Measurements from ENCODE around the gene MRPS9. TPM values are rescaled to one million over a fixed set of nuclear protein-coding genes. Genes with fewer than 3 reads are reported as not detected.

The MRPS9 gene
- total and polyA plus RNA-seq, 2 of the 13 experiments (the other 11 are each of a cell fraction or from before 2014, with no cell fraction given): 31.2 to 91.8 TPM

GRCh38 chr2:105142239-105142638, 104.4 kb downstream of the MRPS9 start:
- in situ Hi-C loops (cut with HindIII; ENCODE audit: extremely low pct_ligation_motif_present, low pct_unique_long_range_greater_than_20kb): no loop called here
- H3K36me3 ChIP-seq (replicated peaks in 1 of 2; ENCODE audit: control insufficient read depth in 1 of 2, insufficient read depth in 2 of 2, low read length in 2 of 2): no peaks in the 10 kb centered on the region
- FAIRE-seq: no peak
- intact Hi-C loops (cut with micrococcal nuclease; ENCODE audit: unreplicated experiment): no loop called here
- H3K27me3 ChIP-seq (ENCODE audit: control insufficient read depth in 1 of 2, insufficient read depth in 2 of 2, low read length in 2 of 2): peaks cover 5 to 60% of the 10 kb centered on the region in 2 experiments; a peak in 3 of 5 replicates
- no peaks in the 10 kb centered on the region for H4K20me1 ChIP-seq (ENCODE audit: insufficient read depth, low read length)
- H3K9ac ChIP-seq (ENCODE audit: insufficient read depth, low read depth, low read length): no peak overlapping the region
- H3K4me3 ChIP-seq (replicated peaks in 1 of 3; ENCODE audit: insufficient read depth in 1 of 3, low read depth in 2 of 3, low read length in 3 of 3): no peak overlapping the region
- no TSS peak for BruUV-seq (replicated peaks)
- TF ChIP-seq ATRX (CRISPR knock-in tag; IDR thresholded peaks at IDR 0.05; ENCODE audit: borderline replicate concordance) (no peak), ZNF7 (CRISPR knock-in tag; IDR thresholded peaks at IDR 0.05) (0 out of 2 replicates have a peak, but pooled peaks have one; percentile 24), CSRNP1 (CRISPR knock-in tag; IDR thresholded peaks at IDR 0.05) (no peak)
- no peak overlapping the region for H3K27ac ChIP-seq (ENCODE audit: extremely low read length, insufficient read depth, low read length)
- H2AFZ ChIP-seq (ENCODE audit: low read length): no peak overlapping the region
- no peaks in the 10 kb centered on the region for H3K4me1 ChIP-seq (ENCODE audit: insufficient read depth, low read length)
- H3K79me2 ChIP-seq (ENCODE audit: insufficient read depth, low read length): no peaks in the 10 kb centered on the region
- H3K9me3 ChIP-seq (ENCODE audit: low read length): no peaks in the 10 kb centered on the region
- WGBS (ENCODE audit: low lambda C conversion rate): 5% methylated on average over 5 of the region's 5 CpGs
- ChIA-PET CTCF (ENCODE audit: low intra/inter-chr PET ratio, low total read pairs) (no interaction called here), POLR2A (no interaction called here)
- H3K4me2 ChIP-seq (ENCODE audit: low read depth, low read length): no peak overlapping the region
- DNase-seq (ENCODE audit: low spot score): no peak
- ATAC-seq: peak; percentile 83

GRCh38 chr2:105143094-105143466, 105.2 kb downstream of the MRPS9 start:
- DNase-seq (ENCODE audit: low spot score) (no peak), FAIRE-seq (no peak), ATAC-seq (no peak)
- no peak overlapping the region for H3K9ac ChIP-seq (ENCODE audit: insufficient read depth, low read depth, low read length)
- H2AFZ ChIP-seq (ENCODE audit: low read length): no peak overlapping the region
- H3K4me1 ChIP-seq (ENCODE audit: insufficient read depth, low read length): no peaks in the 10 kb centered on the region
- CTCF ChIA-PET (ENCODE audit: low intra/inter-chr PET ratio, low total read pairs): no interaction called here
- H3K36me3 ChIP-seq (replicated peaks in 1 of 2; ENCODE audit: control insufficient read depth in 1 of 2, insufficient read depth in 2 of 2, low read length in 2 of 2): no peaks in the 10 kb centered on the region
- H3K4me2 ChIP-seq (ENCODE audit: low read depth, low read length): no peak overlapping the region
- H3K27ac ChIP-seq (ENCODE audit: extremely low read length, insufficient read depth, low read length): no peak overlapping the region
- intact Hi-C loops (cut with micrococcal nuclease; ENCODE audit: unreplicated experiment) (no loop called here), in situ Hi-C loops (cut with HindIII; ENCODE audit: extremely low pct_ligation_motif_present, low pct_unique_long_range_greater_than_20kb) (no loop called here)
- POLR2A ChIA-PET: no interaction called here
- WGBS (ENCODE audit: low lambda C conversion rate): 31% methylated on average over 6 of the region's 6 CpGs
- H4K20me1 ChIP-seq (ENCODE audit: insufficient read depth, low read length): no peaks in the 10 kb centered on the region
- no peak overlapping the region for H3K4me3 ChIP-seq (replicated peaks in 1 of 3; ENCODE audit: insufficient read depth in 1 of 3, low read depth in 2 of 3, low read length in 3 of 3)
- no TSS peak for BruUV-seq (replicated peaks)
- no peaks in the 10 kb centered on the region for H3K79me2 ChIP-seq (ENCODE audit: insufficient read depth, low read length)
- no peaks in the 10 kb centered on the region for H3K9me3 ChIP-seq (ENCODE audit: low read length)
- peaks cover 5 to 59% of the 10 kb centered on the region in 2 experiments; a peak in 3 of 5 replicates for H3K27me3 ChIP-seq (ENCODE audit: control insufficient read depth in 1 of 2, insufficient read depth in 2 of 2, low read length in 2 of 2)
- TF ChIP-seq TMF1 (CRISPR knock-in tag; IDR thresholded peaks at IDR 0.05; ENCODE audit: low read depth) (no peak), CERS6 (CRISPR knock-in tag; IDR thresholded peaks at IDR 0.05) (no peak), ESRRA (CRISPR knock-in tag; IDR thresholded peaks at IDR 0.05; ENCODE audit: low read depth) (no peak), ZNF564 (CRISPR knock-in tag; IDR thresholded peaks at IDR 0.05) (no peak), FOXM1 (CRISPR knock-in tag; IDR thresholded peaks at IDR 0.05) (no peak), SIX1 (CRISPR knock-in tag; IDR thresholded peaks at IDR 0.05; ENCODE audit: borderline replicate concordance) (no peak), CENPBD1 (CRISPR knock-in tag; IDR thresholded peaks at IDR 0.05; ENCODE audit: borderline replicate concordance, low read depth) (no peak), ZNF580 (CRISPR knock-in tag; IDR thresholded peaks at IDR 0.05; ENCODE audit: borderline replicate concordance, low read depth) (no peak), MED13 (CRISPR knock-in tag; IDR thresholded peaks at IDR 0.05) (no peak), ZBTB37 (CRISPR knock-in tag; IDR thresholded peaks at IDR 0.05) (no peak), ZNF713 (CRISPR knock-in tag; IDR thresholded peaks at IDR 0.05) (no peak), CCAR2 (optimal IDR thresholded peaks at IDR 0.05; ENCODE audit: low read depth, low read length) (no peak), SMARCE1 (IDR thresholded peaks at IDR 0.05; ENCODE audit: borderline replicate concordance) (no peak)

All from HepG2 (cell line).